Osteoblast (primary cell): Measurements from ENCODE around the gene F8. TPM values are rescaled to one million over a fixed set of nuclear protein-coding genes. Genes with fewer than 3 reads are reported as not detected.

Experiments
- DNase-seq: peaks from one replicate; pipeline ENCODE4 v3.0.0; 2011; ENCODE audit warnings: low spot score, mixed read lengths; ENCODE audit not compliant: insufficient read length; ENCODE audit errors: missing footprints
- H2AFZ ChIP-seq: 2 replicates; pipeline ENCODE4 v1.6.0; 2011; ENCODE audit warnings: mild to moderate bottlenecking, low read length
- H3K27ac ChIP-seq: 2 replicates; pipeline ENCODE4 v1.5.1; 2011; ENCODE audit warnings: mild to moderate bottlenecking, low read depth, low read length, moderate library complexity
- H3K27me3 ChIP-seq: 2 replicates; pipeline ENCODE4 v1.6.0; 2012; ENCODE audit warnings: mild to moderate bottlenecking, control low read depth, inconsistent platforms, low read length, moderate library complexity; ENCODE audit not compliant: insufficient read depth
- H3K36me3 ChIP-seq: 2 replicates; pipeline ENCODE4 v1.5.1; 2011; ENCODE audit warnings: mild to moderate bottlenecking, low read length, control low read depth, moderate library complexity; ENCODE audit not compliant: insufficient read depth
- H3K4me1 ChIP-seq: 2 replicates; pipeline ENCODE4 v1.5.1; 2011; ENCODE audit warnings: mild to moderate bottlenecking, low read length, control low read depth, moderate library complexity; ENCODE audit not compliant: insufficient read depth
- H3K4me2 ChIP-seq: 2 replicates; pipeline ENCODE4 v1.6.0; 2011; ENCODE audit warnings: mild to moderate bottlenecking, low read length; ENCODE audit not compliant: insufficient read depth
- H3K4me3 ChIP-seq: fragments of 200-600 bp; sonication (generic); 3 replicates; pipeline ENCODE4 v1.5.1; 2012; ENCODE audit warnings: mild to moderate bottlenecking, low read length, inconsistent platforms; ENCODE audit not compliant: insufficient read depth
- H3K79me2 ChIP-seq: 2 replicates; pipeline ENCODE4 v1.6.0; 2012; ENCODE audit warnings: mild to moderate bottlenecking, low read length, control low read depth, inconsistent platforms; ENCODE audit not compliant: insufficient read depth
- H3K9me3 ChIP-seq: 2 replicates; pipeline ENCODE4 v1.5.1; 2011; ENCODE audit warnings: low read depth, low read length, control low read depth
- H4K20me1 ChIP-seq: 2 replicates; pipeline ENCODE4 v1.6.0; 2012; ENCODE audit warnings: mild to moderate bottlenecking, low read length, control low read depth; ENCODE audit not compliant: insufficient read depth
- CTCF ChIP-seq: IDR thresholded peaks from 2 replicates; pipeline ENCODE4 v1.5.1; 2011; ENCODE audit warnings: mild to moderate bottlenecking, low read depth, low read length, moderate library complexity; ENCODE audit errors: extremely low read depth
- total RNA-seq: library from RNA; depleted of rRNA; stranded (reverse); fragments of >200 nt; gene quantifications from 2 replicates; pipeline ENCODE4 v1.2.3, GENCODE V29; 2012

Gene F8
- total RNA-seq, 1 donor, result 10.9 TPM

GRCh38 chrX:154980330-154981115 is 42.0 kb downstream of the F8 start:
- Histone ChIP-seq H3K27me3 (no peaks in the 10 kb centered on the region), H2AFZ (peak overlapping the region; percentile 91), H4K20me1 (no peaks in the 10 kb centered on the region), H3K4me1 (no peaks in the 10 kb centered on the region), H3K27ac (no peak overlapping the region), H3K36me3 (no peaks in the 10 kb centered on the region), H3K4me2 (peak overlapping the region; percentile 65), H3K79me2 (no peaks in the 10 kb centered on the region), H3K4me3 (peak overlapping the region; percentile 66), H3K9me3 (no peaks in the 10 kb centered on the region)
- peak; percentile 66 for TF ChIP-seq CTCF
- peak; percentile 53 for DNase-seq

- Histone ChIP-seq H3K27ac (no peak overlapping the region), H4K20me1 (no peaks in the 10 kb centered on the region), H3K9me3 (no peaks in the 10 kb centered on the region), H3K79me2 (no peaks in the 10 kb centered on the region), H3K27me3 (no peaks in the 10 kb centered on the region), H3K36me3 (no peaks in the 10 kb centered on the region), H3K4me2 (no peak overlapping the region), H3K4me1 (no peaks in the 10 kb centered on the region), H2AFZ (no peak overlapping the region), H3K4me3 (no peak overlapping the region)
- no peak for DNase-seq
- no peak for TF ChIP-seq CTCF
Observed at GRCh38 chrX:154979629-154980028, 42.9 kb downstream of the F8 start.

- Histone ChIP-seq H3K4me1 (no peaks in the 10 kb centered on the region), H3K27ac (no peak overlapping the region), H3K4me3 (no peak overlapping the region), H2AFZ (no peak overlapping the region), H3K4me2 (no peak overlapping the region), H4K20me1 (no peaks in the 10 kb centered on the region), H3K36me3 (no peaks in the 10 kb centered on the region), H3K79me2 (no peaks in the 10 kb centered on the region), H3K9me3 (no peaks in the 10 kb centered on the region), H3K27me3 (no peaks in the 10 kb centered on the region)
- DNase-seq, result no peak
- TF ChIP-seq CTCF, result no peak
Observed at GRCh38 chrX:154968353-154968752, 54.2 kb downstream of the F8 start.

DNA sequence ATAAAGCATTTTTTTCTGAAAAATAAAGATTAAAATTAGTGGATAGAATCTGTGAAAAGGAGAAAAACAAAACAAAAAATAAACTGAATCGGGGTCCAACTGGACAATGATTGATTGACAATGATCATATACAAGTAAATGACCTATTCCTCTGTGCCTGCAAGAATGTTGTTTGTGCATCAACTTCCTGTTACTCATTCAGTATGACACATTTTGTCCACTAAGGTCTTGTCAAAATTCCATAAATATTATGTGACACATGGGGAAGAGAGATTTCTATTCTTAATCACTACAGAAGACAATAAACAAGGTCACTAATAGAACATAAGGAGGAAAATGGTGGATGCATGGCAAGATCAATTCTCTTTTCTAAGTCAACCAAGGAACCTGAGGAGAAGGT is 54.9 kb downstream of the F8 start:
- Histone ChIP-seq H3K9me3 (no peaks in the 10 kb centered on the region), H2AFZ (no peak overlapping the region), H3K36me3 (no peaks in the 10 kb centered on the region), H3K27ac (no peak overlapping the region), H4K20me1 (no peaks in the 10 kb centered on the region), H3K4me3 (no peak overlapping the region), H3K79me2 (no peaks in the 10 kb centered on the region), H3K27me3 (no peaks in the 10 kb centered on the region), H3K4me1 (no peaks in the 10 kb centered on the region), H3K4me2 (no peak overlapping the region)
- TF ChIP-seq CTCF, result no peak
- no peak for DNase-seq
